ES-I3 (cell line): ENCODE measurements around the gene PRKAG2.

ENCODE experiments used
- H3K36me3 ChIP-seq: 2 replicates; pipeline ENCODE4 v1.6.1; 2013; ENCODE audit warnings: mild to moderate bottlenecking, low read length, control low read depth, moderate library complexity; ENCODE audit not compliant: insufficient read depth
- H3K4me1 ChIP-seq: 2 replicates; pipeline ENCODE4 v1.6.1; 2013; ENCODE audit warnings: mild to moderate bottlenecking, control low read depth, low read length; ENCODE audit not compliant: insufficient read depth
- H3K9ac ChIP-seq: 2 replicates; pipeline ENCODE4 v1.6.1; 2013; ENCODE audit warnings: low read depth, mild to moderate bottlenecking, low read length, moderate library complexity
- H3K9me3 ChIP-seq: 2 replicates; pipeline ENCODE4 v1.6.1; 2013; ENCODE audit warnings: mild to moderate bottlenecking, low read length, moderate library complexity; ENCODE audit not compliant: control insufficient read depth, insufficient read depth

Gene PRKAG2

DNA sequence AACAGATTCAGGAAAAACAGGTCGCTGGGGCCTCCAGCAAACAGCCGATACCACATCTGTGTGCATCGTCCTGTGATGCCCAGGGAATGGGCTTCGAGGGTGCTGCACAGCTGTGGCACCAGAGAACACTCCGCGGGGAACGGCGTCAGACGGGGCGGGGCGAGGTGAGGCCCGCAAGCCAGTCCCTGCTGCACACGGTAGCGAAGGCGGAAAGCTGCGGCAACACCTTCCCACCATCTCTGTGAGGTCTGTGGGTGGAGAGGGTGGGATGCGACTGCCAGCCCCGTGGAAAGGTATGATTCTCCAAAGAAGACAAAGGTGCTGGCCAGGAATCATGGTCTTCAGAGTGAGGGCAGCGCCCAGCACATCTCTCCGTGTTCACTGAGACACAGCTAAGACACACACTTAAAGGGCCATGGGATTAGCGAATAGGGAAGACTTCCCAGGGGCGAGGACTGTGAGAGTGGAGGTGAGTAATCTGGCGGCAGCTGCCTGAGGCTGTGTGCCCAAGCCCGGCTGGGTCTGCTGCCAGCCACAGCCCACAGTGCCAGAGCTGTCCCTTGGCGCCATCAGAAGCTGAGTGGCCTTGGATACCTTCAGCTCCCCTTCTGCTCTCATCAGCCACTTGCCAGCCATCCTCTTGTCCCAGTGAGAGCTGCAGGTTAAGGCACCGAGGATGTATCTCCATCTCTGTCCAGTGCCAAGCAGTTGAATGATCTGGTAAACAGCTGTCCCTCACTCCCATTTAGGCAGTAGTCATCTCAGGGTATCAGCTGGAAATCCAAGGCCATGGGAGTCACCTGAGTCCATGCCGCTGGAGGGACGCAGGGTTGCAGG, 17.6 kb downstream of the PRKAG2 start:
- H3K4me1 ChIP-seq, result no peaks in the 10 kb centered on the region; the same call in 1 of the 2 replicates
- no peak overlapping the region for H3K9ac ChIP-seq
- H3K36me3 ChIP-seq, result no peaks in the 10 kb centered on the region
- H3K9me3 ChIP-seq, result no peaks in the 10 kb centered on the region

GRCh38 chr7:151858456-151858855, 18.5 kb downstream of the PRKAG2 start:
- Histone ChIP-seq H3K4me1 (no peaks in the 10 kb centered on the region; the same call in 1 of the 2 replicates), H3K36me3 (no peaks in the 10 kb centered on the region), H3K9me3 (no peaks in the 10 kb centered on the region), H3K9ac (no peak overlapping the region)

DNA sequence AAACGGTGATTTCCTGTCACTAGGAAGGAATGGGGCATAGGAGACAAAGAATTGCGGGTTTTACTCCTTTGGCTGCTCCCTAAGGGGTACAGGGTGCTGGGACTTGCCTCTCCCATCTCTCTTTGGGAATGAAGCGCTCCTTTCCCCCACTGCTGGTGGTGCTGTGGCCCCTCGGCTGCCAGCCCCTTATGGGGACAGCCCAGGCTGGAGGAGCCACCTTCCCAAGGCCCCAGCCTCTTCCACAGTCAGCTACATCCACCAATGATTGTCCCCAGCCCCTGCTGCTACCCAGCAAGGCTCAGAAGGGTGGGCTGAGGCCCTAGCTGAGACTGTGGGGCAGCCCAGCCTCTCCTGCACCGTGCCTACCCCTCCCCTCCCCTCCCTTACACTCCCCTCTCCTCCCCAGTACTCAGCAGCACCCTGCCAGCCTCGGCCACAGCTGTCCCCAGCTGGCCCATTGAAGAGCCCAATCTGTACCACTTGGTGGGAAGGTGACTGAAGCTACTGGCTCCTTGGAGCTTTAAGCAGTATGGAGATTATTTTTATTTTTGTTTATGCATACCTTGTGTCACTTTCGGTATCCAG, 19.0 kb downstream of the PRKAG2 start:
- Histone ChIP-seq H3K36me3 (no peaks in the 10 kb centered on the region), H3K4me1 (no peaks in the 10 kb centered on the region; the same call in 1 of the 2 replicates), H3K9ac (no peak overlapping the region), H3K9me3 (no peaks in the 10 kb centered on the region)

DNA sequence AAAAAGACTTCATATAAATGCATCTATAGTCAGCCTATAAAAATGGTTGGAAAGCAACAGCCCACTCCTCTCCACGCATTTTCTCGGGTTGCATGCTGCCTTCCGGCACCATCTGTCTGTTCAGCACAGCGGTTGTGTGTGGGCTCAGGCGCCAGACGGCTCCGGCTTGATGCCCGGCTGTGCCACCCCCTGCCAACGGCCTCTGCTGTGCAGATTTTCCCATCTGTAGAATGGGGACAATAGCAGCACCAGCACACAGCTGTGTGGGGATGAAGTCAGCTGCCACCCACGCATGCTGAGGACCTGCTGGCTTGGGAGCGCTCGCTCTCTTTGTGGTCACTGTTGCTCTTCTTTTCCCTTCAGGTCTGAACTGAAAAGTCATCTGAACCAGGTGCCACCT, 19.5 kb downstream of the PRKAG2 start:
- no peaks in the 10 kb centered on the region; the same call in 1 of the 2 replicates for H3K4me1 ChIP-seq
- no peaks in the 10 kb centered on the region for H3K36me3 ChIP-seq
- no peak overlapping the region for H3K9ac ChIP-seq
- H3K9me3 ChIP-seq, result no peaks in the 10 kb centered on the region

DNA sequence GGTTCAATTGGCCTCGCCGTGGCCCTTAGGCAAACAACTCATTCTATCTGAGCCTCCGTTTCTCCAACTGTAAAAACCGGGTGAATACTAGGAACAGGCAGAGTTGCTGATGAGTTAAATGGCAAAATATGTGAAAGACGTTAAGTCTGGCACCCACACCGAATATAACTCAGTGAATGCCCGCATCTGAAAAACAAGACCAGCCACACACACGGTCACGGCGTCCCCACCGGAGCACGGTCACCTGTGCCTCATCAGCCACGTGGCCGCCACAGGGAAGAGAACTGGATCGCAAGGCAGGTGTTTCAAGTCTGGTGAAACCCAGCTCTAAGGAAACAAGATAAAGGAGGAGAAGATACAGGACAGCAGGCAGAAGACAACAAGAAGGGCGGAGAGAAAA, 20.4 kb downstream of the PRKAG2 start:
- no peaks in the 10 kb centered on the region; the same call in 1 of the 2 replicates for H3K4me1 ChIP-seq

DNA sequence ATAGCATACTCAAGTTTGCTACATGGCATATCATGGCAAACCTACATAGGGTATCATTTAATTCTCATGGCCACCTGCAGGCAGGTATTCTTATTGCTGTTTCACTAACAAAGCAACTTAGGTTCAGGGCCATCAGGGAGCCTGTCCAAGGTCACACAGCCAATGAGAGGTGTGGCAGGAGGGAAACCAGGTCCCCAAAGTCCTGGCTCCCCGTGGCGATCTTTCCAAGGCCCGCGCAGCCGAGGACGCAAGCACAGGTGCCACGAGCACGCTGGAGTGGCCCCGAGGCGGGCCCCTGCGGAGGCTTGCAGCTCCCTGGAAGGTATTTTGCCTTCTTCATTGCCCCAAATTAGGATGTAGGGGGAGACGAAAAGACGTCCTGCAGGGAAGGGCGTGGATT, 20.8 kb downstream of the PRKAG2 start:
- Histone ChIP-seq H3K9ac (no peak overlapping the region), H3K4me1 (no peaks in the 10 kb centered on the region; the same call in 1 of the 2 replicates), H3K9me3 (no peaks in the 10 kb centered on the region), H3K36me3 (no peaks in the 10 kb centered on the region)

More for the DNA sequence above, 20.4 kb downstream of the PRKAG2 start:
- H3K9ac ChIP-seq, result no peak overlapping the region
- H3K9me3 ChIP-seq, result no peaks in the 10 kb centered on the region
- H3K36me3 ChIP-seq, result no peaks in the 10 kb centered on the region

DNA sequence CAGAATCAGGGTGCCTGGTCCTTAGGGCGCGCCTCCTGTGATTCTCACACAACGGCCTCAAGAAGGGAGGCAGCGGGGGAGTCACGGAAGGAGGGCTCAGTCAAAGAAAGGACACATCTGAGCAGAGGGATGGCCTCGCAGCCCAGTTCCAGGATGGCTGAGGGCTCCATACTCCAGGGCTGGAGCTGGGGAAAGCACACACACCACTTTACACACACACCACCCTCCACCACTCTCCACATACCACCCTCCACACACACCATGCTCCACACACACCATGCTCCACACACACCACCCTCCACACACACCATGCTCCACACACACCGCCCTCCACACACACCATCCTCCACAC, 22.2 kb downstream of the PRKAG2 start:
- Histone ChIP-seq H3K36me3 (no peaks in the 10 kb centered on the region), H3K4me1 (no peaks in the 10 kb centered on the region; the same call in 1 of the 2 replicates), H3K9me3 (no peaks in the 10 kb centered on the region), H3K9ac (no peak overlapping the region)

- Histone ChIP-seq H3K36me3 (no peaks in the 10 kb centered on the region), H3K9ac (no peak overlapping the region), H3K4me1 (no peaks in the 10 kb centered on the region; the same call in 1 of the 2 replicates), H3K9me3 (no peaks in the 10 kb centered on the region)
Observed at GRCh38 chr7:151853896-151854719, 22.8 kb downstream of the PRKAG2 start.

GRCh38 chr7:151852486-151853396, 24.2 kb downstream of the PRKAG2 start:
- Histone ChIP-seq H3K9ac (no peak overlapping the region), H3K4me1 (no peaks in the 10 kb centered on the region; the same call in 1 of the 2 replicates), H3K9me3 (no peaks in the 10 kb centered on the region), H3K36me3 (no peaks in the 10 kb centered on the region)

DNA sequence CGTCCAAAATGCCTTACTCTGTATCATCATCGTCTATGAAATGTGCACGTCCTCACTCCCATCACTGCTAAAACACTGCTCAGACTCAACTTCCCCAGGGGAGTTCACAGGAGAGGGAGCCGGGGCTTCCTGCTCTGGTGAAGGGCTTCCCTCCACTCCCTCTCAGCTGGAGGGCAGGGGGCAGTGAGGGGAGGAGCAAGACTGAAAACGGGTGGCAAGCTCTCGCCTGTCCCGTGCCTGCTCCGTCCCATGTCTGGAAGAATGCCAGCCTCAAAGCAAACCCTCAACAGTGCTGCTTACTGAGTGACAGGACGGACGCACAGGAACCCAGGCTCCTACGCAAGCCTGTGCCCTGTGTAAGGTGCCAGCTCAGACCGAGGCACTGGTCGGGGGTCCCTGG, 25.1 kb downstream of the PRKAG2 start:
- H3K9me3 ChIP-seq, result no peaks in the 10 kb centered on the region
- no peak overlapping the region for H3K9ac ChIP-seq
- no peaks in the 10 kb centered on the region for H3K36me3 ChIP-seq
- no peaks in the 10 kb centered on the region; the same call in 1 of the 2 replicates for H3K4me1 ChIP-seq

DNA sequence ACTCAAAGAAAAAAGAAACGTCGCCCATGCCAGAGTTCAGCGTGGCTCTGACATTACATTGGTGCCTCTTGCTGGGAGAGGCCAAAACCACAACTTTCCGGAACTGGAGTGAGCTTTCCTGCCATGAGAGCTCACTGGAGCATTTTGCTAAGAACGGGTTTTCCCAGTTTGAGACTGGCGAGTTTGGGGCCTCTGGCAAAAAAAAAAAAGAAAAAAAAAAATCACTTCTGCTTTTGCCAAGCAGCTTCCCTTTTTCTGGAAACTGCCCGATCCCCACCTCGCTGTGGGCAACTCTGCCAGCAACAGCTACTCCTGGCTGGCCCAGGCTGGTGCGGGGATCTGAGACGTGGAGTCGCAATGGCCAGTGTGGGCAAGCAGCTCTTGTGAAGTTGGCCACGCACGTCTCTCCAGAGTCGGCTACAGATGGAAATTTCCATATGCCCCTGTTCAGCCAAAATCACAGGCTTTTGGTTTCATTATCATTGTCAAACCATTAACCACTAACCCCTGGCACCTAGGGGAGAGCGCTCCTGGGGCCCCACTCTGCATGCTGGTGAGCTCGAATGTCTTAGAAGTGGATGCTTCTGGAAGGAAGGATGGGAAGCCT, 25.7 kb downstream of the PRKAG2 start:
- Histone ChIP-seq H3K4me1 (no peaks in the 10 kb centered on the region; the same call in 1 of the 2 replicates), H3K9me3 (no peaks in the 10 kb centered on the region), H3K9ac (no peak overlapping the region), H3K36me3 (no peaks in the 10 kb centered on the region)

DNA sequence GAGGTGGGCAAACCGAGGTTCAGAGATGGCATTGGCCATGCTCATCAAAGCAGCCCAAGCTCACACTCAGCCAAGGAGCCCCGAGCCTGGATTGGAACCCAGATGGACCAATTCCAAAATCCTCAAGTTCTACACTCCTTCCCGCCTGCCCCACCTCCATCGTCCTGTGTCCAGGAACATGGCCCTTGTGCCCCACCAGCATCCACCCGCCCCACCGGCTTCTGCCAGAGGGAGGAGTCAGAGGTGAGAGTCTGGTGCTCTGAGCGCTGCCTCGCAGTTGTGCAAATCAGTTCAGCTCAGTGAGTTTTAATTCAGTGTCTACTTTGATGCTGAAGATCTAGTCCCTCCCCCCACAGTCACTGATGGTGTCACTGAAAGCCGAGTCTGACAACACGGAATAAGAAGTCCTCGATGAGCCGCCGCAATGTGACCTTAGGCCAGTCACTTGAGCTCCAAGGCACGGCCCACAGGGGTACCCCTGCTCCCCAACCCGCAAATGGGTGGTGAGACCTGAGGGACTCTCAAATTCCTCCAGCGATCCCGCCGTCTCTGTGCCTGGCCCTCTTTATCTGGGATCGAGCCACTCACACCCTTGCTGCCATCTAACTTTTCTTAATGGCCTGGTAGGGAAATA, 26.3 kb downstream of the PRKAG2 start:
- no peaks in the 10 kb centered on the region; the same call in 1 of the 2 replicates for H3K4me1 ChIP-seq

DNA sequence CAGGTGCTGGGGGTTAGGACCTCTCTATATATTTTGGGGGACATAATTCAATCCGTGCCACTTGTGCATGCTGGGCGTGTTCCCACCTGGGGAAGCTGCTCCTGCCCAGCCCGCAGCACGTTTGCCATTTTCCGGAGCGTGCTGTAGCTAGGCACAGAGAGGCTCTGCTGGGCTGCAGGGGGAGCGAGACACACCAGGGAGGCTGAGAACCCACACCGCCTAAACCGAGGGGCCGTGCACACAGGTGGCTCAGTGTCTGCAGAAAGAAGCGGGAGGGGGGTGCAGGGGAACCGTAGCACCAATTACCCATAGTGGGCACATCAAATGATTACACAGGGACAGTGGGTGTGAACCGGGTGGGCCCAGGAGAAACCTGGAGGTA, 27.0 kb downstream of the PRKAG2 start:
- no peaks in the 10 kb centered on the region for H3K36me3 ChIP-seq
- H3K9ac ChIP-seq, result no peak overlapping the region
- no peaks in the 10 kb centered on the region for H3K9me3 ChIP-seq
- no peaks in the 10 kb centered on the region; the same call in 1 of the 2 replicates for H3K4me1 ChIP-seq

More for the DNA sequence above, 26.3 kb downstream of the PRKAG2 start:
- Histone ChIP-seq H3K36me3 (no peaks in the 10 kb centered on the region), H3K9ac (no peak overlapping the region), H3K9me3 (no peaks in the 10 kb centered on the region)
